CD4-positive, alpha-beta T cell treated with Interleukin-15 for 4 hours (primary cell): ENCODE results near the gene TBX21.

Source experiments
- DNase-seq: peaks from one replicate; pipeline ENCODE4 v3.0.0-alpha.2; 2020; ENCODE audit warnings: low spot score

The TBX21 gene

DNA sequence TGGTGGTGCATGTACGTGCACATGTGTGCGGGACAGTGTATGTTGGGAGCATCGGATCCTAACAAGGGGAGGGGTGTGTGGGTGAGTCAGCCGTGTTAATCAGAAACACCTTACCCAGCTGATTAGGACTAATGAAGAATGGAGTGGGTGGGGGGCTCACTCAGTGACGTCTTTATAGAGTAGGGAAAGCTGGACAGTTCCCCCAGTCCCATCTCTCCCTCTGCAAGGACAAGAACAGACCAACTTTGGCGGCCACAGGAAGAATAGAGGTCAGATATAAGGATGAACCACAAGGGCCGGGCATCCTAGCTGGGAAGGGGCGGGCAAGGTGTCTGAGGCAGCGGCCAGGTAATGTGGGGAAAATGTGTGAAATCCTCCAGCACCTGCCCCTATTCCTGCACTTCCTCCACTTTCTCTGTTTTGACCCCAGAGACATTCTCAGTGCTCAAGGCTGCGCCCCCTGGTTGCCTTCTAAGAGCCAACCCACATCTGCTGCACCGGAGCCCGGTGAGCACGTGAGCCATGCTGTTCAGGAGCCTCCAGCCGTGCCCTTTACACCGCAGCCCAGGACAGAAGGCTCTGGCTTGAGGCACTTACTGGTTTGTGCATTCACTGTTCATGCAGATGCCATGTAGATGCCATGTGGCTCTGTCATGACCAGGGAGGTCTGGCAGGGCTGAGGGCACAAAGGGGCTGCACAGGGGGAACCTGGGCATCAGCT, 18.9 kb upstream of the TBX21 start:
- DNase-seq = no peak

DNA sequence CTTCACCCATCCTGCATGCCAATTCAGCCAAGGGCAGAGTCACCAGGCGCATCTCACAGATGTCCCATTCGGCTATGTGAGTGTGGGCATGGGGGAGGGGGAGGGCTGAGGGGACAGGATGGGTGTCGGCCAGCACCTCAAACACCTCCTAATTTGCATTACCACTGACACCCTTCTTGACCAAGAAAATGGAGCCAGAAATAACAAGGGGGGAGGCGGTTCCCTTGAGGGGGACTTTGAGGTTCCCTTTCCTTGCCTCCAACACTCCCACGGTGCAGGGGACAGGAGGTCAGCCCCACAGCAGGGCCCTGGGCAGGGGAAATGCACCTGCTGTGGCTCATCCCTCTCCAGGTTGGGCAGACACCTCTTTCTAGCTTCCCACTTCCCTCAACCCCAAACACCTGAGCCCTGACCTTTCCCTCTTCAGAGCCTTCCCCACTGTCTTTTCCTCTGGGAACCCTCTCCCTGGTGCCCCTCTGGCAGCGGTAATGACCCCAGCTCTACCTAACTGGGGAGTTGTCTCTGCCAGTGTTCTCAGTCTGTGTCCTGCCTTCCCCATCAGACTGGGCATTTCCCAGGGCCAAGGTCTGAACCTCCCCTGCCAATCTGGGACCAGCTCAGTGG, 18.2 kb upstream of the TBX21 start:
- DNase-seq = no peak

DNA sequence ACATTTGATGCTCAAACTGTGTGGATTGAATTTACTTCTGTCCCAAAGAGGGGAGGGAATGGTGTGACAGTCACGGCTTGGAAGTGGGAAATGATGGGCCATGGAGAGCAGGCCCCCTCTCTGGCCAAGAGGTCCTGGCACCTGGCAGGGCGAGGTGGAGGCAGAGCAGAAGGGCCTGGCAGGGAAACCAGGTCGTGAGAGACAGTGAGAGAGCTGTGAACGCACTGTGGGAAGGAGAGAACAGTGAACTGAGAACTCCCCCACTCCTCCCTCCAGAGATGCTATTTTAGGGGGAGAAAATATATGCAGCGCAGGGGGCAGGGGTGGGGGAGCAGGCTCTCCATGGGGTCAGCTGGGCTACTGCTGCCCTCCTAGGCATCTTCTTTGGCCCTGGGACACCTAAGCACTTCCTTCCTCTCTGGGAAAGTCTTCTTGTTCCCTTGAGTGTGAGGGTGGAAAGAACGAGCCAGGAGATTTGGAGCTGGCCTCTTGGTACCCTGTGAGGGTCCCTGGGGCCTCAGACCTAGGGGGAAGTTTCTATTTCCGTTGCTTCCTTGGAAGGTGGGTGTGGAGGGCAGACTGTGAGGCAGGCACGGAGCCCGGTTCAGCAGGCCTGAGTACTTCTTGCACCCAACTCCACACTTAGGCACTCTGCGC, 17.2 kb upstream of the TBX21 start:
- no peak for DNase-seq

DNA sequence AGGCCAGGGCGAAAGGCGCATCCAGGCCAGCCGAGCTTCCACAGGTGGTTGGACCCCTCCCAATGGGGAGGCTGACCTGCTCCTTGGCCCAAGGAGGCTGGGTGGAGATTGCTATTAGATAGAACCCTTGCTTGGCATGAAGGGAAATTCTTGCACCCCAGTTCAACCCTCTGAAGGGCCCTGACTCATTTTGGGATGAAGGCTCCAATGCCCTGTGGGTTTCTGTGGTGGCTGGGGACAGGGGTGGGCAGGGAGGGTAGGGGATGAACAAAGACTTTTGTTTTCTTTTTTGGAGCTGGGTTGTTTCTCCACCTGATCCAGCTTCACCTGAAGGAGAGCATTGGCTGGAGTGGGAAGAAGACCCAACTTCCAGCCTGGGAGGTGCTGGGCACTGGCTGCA, 16.7 kb upstream of the TBX21 start:
- DNase-seq = no peak

DNA sequence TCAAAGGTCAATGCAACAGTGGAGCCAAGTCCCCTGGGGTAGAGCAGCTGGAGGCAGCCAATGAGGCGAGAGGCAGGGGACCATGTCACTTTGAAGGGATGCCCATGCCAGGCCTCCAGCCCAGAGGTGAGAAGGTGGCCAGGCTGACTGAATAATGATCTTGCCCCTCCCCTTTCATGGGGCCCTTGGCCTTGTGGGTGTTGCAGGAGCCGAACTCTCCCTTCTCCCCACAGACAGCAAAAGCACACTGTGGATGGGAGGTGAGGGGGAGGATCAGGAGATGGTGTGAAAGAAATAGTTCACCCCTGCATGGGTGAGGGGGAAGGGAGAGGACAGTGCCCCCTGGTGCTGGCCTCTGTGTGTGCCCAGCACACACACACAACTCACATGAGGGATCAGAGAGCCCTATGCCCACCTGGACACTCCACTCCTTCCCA, 15.8 kb upstream of the TBX21 start:
- no peak for DNase-seq

DNA sequence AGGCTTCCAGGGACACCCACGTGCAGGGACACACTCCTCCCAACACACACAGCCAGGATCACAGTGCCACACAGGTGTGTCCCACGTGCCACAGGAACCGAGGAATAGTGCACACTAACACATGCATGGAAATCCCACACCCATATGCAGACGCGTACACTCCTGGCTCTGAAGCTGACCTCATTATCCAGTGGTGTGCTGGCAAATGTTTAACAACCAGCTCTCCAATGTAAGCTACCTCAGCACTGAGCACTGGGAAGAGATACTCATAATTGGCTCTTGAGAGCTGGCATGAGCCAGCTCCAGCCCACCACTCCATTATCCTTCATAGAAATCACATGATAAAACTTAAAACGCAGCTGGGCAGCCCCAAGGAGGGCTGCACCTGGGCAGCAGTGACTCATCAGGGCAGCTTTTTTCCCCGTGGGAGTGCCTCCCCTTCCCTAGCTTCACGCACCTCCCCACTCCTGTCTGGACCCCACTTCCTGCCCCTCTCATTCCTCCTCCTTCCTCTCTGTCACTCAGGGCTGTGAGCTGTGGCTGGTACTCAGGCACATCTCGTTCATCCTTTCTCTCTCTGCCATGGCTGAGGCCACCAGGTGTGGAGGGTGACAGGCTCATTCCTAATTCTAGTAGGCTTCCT, 14.9 kb upstream of the TBX21 start:
- DNase-seq = no peak

DNA sequence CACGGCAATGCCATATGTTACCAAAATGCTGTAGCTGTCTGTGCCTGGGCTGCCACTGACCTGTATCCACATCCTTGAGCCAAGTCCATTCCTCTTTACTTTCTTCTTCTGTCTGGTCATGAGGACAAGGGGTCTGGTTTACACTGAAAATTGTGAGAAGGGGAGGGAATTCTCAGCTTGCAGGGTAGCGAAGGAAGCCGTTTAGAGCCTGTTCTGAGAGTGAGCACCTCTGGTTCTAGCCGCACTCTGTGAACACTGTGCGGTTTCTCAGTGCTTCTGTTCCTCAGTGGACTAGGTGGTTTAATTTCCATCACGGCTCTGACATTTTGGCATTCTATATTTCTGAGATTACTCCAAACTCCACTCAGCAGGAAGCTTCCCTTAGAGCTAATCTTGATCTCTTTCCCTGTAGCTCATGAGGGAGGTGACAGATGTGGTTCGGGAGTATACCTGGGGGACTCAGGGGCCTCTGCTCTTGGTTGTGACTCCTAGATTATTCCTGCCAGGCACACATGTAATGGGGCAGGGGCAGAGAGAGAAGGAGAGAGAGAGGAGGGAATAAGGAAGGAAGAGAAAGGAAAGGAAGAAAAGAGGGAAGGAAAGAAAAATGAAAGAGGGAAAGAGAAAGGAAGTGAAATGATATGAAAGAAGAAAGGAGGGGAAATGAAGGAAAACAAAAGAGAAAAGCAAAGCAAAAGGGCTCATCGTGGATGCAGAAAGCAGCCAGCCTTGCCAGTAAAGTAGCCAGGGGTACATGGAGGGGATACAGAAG, 14.2 kb upstream of the TBX21 start:
- DNase-seq = no peak

DNA sequence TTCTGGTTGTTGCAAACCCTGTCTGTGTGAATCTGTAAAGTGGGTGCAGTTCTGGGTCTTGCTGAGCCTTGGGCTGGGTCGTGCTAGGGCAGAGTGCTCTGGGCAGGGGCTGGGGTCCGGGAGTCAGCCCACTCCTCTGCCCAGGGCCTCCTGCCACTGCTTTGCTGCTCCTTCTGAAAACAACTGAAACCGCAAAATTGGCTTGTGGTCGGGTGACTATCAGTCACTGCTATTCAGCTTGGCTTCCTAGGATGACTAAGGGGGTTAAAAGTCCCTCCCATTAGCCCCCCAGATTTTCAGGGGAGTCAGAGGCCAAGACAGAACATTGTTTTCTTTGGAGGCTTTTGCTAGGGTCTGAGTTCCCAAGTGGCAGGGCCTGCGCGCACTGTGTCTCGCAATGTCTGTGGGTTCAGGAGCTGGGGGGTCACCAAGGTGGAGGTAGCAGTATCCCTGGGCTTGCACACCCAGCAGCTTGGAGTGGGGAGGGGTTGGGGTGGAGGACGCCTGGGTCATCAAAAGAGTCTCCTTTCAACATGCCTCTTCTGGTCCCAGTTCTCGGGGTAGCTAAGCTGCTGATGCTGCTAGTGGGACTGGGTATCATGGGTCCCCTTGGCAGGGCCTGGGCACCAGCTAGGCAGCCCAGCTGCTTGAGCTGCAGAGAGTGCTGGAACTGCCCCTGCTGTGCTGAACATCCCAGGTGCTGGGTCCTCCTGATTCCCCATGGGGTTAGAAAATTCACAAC, 13.5 kb upstream of the TBX21 start:
- DNase-seq = peak; percentile 71

DNA sequence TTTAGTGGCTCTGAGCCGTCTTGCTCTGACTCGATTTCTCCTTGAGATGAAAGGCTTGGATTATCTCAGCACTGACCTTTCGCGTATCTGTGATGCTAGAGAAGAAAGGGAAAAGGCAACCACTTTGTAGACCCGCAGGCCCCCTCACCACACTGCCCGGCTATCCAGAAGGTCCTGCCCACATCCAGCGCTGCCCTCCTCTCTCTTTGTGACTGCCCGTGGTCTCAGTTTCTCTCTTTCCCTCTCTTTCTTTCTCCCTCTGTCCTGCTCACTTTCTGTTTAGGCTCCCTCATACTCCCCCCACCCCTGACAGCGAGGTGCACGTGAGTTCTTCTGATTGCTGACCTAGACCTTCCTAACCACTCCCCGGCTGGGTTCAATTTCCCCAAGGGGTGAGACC, 12.8 kb upstream of the TBX21 start:
- DNase-seq = no peak

DNA sequence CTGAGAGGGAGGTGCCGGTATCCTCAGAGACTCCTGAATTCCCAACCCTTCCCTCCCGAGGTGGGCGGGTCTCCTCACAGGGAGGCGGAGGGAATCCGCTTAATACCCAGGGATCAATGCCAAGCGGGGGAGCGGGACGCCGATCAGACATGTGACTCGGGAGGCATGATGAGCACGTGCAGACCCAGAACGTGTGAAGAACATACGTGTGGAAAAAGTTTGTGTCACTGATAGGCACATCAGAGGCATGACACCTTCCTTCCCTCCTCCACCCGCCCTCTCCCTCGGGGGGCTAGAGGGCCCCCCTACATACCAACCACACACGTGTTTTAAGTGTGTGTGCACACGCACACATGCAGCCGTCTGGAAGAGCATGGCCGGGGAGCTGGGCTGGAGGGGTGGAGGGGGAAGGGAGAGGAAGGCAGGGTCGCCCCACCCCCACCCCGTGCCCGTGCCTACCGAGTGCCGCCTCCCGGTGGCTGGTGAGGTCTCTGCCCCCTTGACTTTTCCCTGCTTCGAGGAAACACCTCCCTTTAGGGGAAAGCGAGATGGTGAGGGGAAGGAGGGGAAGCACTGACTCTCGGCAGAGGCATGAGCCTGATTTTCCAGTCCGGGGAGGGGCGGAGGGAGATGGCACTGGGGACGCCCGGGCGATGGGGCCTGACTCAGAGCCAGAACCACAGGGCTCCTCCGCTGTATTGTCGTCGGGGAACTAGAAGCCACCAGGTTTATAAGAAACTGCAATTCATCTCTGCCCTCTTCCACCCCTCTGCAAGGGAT, 12.1 kb upstream of the TBX21 start:
- peak; percentile 88 for DNase-seq

DNA sequence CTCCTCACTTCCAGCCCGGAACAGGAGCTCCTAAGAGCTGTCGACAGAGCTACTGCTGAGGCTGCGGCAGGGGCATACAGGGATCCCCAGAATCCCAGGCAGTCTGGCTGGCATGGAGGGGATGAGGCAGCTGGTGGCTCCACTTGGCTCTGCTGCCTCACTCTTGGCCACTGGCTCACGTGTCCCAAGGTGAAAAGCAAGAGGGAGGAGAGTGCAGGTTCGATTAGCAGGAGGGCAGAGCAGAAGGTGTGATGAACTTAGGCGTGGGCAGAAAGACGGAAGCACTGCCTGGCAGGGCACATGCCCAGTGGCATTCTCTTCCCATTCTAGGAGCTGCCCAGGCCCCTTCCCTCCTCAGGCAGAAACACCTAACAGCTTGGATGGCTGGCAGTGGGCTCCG, 11.3 kb upstream of the TBX21 start:
- DNase-seq = no peak

DNA sequence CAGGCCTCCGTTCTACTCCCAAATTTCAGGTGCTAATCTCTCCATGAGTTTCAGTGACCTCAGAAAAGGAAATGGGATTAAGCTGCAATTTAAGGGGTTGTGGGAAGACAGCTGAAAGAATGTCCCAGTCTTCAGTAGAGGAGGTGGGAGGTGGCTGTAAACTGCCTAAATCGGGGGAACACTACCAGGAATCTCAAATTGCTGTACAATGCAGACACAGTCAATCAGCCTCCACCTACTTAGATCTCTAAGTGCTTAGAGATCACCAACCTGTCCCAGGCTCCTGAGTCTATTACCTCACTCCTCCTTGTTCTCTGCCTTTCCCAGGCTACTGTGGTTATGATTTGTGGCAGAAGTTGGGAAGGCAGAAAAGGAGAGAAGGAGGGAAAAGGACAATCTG, 8.3 kb upstream of the TBX21 start:
- no peak for DNase-seq

DNA sequence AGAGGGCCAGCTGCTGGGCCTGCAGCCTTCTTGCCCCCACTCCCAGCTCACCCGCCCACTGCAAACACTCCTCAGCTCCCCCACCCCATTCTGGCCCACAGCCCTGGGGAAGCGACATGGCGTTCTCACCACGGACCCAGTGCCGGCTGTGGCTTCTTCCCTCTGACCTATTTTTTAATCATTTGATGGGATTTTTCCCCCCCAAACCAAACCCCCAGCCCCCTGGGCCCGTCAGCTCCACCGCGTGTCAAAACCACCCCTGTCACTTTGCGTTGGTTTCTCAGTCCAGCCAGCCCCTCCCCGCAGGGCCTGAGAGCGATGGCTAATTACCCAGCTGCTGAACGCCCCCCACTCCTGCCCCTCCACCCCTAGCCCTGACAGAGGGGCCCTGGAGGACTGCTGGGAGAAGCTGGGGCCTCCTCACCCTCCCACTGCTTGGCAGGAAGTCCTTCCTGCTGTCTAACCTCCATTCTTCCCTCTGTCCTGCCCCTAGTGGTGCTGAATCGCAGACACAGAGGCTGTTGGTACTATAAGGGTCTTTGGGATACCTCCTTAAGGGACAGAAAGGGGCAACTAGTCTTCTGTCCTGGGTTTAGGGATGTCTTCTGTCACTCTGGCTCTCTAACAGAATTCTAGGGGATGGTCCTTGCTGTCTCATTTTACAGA, 7.5 kb upstream of the TBX21 start:
- no peak for DNase-seq

DNA sequence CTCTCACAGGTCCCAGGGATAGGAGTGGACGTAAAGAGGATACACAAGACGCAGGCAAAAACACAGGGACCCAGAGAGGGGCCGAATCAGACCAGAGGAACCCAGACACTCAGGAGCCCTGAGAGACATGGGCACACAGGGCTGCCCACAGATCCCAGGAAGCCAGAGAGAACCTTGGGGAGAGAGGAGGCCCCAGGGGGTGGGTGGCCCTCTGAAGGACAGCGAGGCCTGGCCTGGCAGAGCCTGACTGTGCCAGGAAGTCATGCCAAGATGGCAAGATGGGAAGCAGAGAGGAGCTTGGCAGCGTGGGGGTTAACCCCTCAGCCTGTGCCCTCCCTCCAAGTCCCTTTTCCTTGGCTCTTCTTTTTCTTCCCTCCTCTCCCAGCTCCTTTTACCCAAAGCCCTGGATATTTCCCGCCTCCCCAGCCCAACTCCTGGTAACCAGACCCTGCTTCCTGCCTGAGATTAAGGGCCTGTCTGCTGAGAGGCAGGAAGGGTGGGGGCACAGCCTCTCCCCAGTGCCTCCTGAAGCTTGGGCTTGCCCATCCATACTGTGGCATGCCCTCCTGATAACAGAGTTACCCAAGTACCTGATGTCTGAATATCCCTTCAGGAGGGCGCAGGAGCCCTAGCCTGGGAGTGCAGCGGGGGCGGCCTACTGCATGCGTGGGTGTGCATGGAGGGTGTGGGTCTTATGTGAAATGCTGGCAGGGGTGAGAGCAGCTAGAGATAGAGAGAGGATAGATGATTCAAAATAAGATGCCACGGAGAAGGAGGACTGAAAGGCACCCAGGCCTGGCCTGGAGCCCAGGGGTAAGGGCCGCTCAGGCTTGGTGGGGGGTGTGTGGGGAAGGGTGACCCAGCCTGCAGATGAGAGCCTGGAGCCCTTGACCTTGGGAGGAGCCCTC, 6.0 kb upstream of the TBX21 start:
- DNase-seq = no peak

DNA sequence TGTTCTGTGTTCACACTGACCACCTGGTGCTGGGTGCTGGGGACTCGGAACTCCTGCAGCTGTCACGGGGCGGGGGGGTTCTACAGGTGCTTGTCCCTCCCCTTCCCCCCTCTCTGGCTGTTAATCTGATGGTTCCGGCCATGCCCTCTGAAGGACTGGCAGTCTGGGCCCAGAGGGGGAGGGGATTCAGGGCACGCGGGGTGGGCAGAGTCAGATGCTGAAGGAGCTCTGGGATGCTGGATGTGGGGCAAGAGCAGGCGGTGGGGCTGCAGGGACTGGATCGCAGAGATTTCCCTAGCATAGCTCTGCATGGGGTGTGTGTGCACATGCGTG, 5.4 kb upstream of the TBX21 start:
- no peak for DNase-seq

DNA sequence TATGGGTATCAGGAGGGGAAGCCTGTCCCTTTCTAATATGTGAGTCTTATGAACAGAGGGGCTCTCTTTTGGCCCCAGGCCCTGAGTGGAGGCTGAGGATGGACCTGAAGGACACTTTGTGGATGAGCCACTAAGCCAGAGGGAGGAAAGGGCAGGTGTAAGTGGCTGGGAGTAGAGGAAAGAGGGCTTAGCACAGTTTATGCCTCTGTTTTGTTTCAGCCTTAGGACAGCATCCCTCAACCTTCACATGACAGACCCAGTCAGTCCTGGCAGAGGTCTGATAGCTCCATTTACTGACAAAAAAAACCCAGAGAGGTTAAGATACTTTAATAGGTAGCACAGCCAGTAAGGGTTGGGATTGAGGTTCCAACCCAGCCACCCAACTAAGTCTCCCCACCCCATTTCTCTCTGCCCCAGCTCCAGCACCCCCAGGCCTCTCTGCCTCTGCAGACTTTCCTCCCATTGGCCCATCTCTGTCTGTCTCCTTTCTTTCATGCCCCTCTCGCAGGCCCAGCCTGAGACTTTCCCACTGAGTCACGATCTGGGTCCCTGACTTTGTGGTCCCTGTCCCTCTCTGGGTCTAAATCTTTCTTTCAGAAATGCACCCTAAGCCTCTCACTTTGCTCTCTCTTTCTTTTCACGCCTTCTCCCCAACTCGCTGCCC, 4.7 kb upstream of the TBX21 start:
- no peak for DNase-seq

DNA sequence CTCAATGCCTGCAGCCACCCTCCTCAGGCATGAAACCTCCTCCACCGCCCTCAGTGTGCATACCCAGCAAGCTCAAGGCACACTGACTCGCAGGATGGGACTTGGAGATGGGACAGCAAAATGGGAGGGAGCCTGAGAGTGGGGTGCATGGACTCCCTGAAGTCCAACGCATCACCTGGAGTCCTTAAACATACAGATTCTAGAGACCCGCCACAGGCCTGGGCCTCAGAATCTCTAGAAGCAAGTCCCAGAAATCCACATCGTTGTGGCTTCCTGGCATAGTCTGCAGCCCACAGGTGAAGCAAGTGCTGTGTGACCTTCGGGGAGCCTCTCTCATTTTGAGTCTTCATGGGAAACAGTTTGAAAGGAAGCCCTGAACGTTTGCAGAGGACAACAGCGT, 3.6 kb upstream of the TBX21 start:
- no peak for DNase-seq

DNA sequence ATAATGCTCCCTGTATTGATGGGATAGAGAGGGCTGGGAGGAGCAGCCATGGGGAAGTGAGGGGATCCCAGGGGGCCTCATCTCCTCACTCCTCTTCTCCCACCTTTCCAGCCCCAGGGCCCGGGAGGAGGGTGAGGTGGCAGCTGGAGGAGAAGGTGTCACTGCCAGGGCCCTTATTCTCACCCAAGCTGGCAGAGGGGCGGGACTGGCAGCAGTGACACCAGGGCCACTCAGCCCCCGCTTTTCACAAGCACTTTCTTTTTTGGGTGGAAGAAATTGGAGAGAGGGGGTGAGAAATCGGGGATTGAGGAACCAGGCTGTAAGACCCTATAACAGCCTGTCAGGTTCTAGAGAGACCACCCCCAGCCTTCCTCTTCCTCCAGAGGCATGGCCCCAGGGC, 2.4 kb upstream of the TBX21 start:
- DNase-seq = no peak

DNA sequence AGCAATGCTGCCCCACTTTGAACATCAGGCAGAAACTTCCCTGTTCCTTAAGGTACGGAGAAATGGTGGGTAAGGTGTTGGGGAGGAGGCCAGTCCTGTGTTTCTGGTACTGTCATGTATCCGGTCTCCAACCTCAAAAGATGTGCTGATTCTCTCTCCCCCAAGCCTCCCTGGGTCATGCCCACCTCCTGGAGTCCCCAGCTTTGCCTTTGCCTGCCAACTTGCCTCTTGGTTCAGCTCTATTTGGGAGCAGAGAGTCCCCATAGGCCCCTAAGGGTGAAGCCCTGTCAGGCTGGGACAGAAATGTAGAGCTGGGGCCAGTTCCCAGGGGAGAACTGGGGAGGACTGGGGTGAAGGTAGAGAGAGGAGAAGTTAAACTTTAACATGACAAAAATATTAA, 1.6 kb upstream of the TBX21 start:
- DNase-seq = no peak
